ACC112 (cell line): ENCODE measurements around the gene HDAC11.
"Not testable (repeated sequence)": the region's sequence is repeated elsewhere in the genome, so short reads cannot be mapped to it uniquely, and the experiment has no call there.

Experiments
- H2AFZ ChIP-seq: fragments of 200-600 bp; sonication (generic); one replicate; pipeline ENCODE4 v1.6.0; 2017; ENCODE audit warnings: antibody characterized with exemption, low read length; ENCODE audit not compliant: unreplicated experiment
- H3K27ac ChIP-seq: fragments of 200-600 bp; sonication (generic); 2 replicates; pipeline ENCODE4 v1.5.1; 2014; ENCODE audit warnings: low read depth, mild to moderate bottlenecking, antibody characterized with exemption, low read length, moderate library complexity
- H3K27me3 ChIP-seq: fragments of 200-600 bp; sonication (generic); 2 replicates; pipeline ENCODE4 v1.6.1; 2014; ENCODE audit warnings: mild to moderate bottlenecking, antibody characterized with exemption, low read length, moderate library complexity, mixed read lengths; ENCODE audit not compliant: insufficient read depth
- H3K36me3 ChIP-seq: fragments of 200-600 bp; sonication (generic); 2 replicates; pipeline ENCODE4 v1.6.1; 2016; ENCODE audit warnings: mild to moderate bottlenecking, antibody characterized with exemption, low read length, moderate library complexity, mixed read lengths; ENCODE audit not compliant: insufficient read depth
- H3K4me1 ChIP-seq: fragments of 200-600 bp; sonication (generic); one replicate; pipeline ENCODE4 v1.6.1; 2016; ENCODE audit warnings: low read length, mixed read lengths; ENCODE audit not compliant: insufficient read depth, unreplicated experiment, control insufficient read depth
- H3K4me3 ChIP-seq: fragments of 200-600 bp; sonication (generic); 2 replicates; pipeline ENCODE4 v1.5.1; 2014; ENCODE audit warnings: mild to moderate bottlenecking, low read depth, low read length
- H3K79me2 ChIP-seq: fragments of 200-600 bp; sonication (generic); one replicate; pipeline ENCODE4 v1.6.0; 2016; ENCODE audit warnings: low read length; ENCODE audit not compliant: control insufficient read depth, unreplicated experiment, insufficient read depth

Gene HDAC11

DNA sequence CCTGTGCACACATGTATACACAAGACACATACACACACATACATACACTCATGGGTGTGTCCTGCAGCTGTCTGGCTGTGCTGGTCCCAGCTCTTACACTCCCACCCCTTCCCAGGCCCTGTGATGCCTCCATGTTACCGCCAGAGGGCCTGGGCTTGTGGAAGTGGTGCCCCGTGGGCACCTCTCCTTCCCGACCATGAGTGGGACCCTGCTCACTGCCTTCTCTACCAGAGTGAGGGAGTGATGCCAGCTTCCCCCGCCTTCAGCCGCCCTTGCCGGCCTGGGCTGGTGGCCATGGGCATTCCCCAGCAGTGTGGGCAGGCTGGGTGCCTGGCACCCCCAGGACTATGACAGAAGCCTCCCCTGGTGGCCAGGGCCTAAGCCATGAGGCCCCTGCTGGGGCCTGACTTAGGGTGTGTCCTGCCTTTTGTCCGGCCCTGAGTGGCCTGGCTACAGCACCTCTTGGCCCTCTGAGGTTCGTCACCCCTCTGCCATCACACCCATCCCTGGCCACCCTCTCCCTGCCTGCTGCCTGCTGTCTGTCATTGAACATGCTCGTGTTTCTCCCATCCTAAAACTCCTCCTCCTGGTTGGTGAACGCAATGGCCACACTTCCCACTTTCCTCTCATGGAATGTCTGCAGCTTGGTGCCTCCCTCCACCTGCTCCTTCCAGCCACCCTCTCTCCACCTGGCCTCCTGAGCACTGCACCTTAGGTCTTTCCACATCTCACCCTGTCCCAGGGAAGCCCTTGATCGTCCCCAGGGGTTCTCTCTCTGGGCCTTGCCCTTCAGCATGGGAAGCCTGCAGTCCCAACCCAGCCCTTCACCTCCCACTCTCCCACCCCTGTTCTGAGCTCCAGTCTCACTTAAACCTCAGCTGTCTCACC, 14.6 kb downstream of the HDAC11 start:
- H3K4me1 ChIP-seq = peaks cover 5% of the 10 kb centered on the region
- peaks cover 3% of the 10 kb centered on the region; the same call in 1 of the 2 replicates for H3K36me3 ChIP-seq
- H2AFZ ChIP-seq = no peak overlapping the region
- H3K4me3 ChIP-seq = no peak overlapping the region
- H3K79me2 ChIP-seq = no peaks in the 10 kb centered on the region
- H3K27ac ChIP-seq = no peak overlapping the region
- H3K27me3 ChIP-seq = no peaks in the 10 kb centered on the region

DNA sequence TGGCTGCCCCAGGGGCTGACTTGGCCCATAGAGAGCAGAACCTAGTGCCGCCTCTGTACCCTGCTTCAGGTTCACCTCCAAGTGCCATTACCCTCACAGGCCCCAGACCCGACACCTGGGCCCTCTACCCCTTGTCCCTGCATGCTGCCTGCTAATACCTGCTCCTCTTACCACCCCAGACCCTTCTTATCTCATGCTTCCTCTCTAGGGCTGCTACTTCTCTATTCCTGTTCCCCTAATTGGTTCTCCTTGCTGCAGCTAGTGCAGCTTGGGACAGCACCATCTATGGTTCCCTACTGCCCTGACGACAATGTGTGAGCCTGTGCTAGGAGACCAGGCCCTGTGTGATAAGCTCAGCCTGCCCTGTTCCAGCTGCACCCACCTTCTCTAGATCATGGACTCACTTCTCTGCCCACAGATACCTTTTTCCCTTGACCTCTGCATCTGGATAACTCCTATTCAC, 15.3 kb downstream of the HDAC11 start:
- H3K4me1 ChIP-seq = peaks cover 5% of the 10 kb centered on the region
- H3K27ac ChIP-seq = no peak overlapping the region
- H2AFZ ChIP-seq = no peak overlapping the region
- H3K79me2 ChIP-seq = no peaks in the 10 kb centered on the region
- no peak overlapping the region for H3K4me3 ChIP-seq
- H3K36me3 ChIP-seq = no peaks in the 10 kb centered on the region
- H3K27me3 ChIP-seq = no peaks in the 10 kb centered on the region

DNA sequence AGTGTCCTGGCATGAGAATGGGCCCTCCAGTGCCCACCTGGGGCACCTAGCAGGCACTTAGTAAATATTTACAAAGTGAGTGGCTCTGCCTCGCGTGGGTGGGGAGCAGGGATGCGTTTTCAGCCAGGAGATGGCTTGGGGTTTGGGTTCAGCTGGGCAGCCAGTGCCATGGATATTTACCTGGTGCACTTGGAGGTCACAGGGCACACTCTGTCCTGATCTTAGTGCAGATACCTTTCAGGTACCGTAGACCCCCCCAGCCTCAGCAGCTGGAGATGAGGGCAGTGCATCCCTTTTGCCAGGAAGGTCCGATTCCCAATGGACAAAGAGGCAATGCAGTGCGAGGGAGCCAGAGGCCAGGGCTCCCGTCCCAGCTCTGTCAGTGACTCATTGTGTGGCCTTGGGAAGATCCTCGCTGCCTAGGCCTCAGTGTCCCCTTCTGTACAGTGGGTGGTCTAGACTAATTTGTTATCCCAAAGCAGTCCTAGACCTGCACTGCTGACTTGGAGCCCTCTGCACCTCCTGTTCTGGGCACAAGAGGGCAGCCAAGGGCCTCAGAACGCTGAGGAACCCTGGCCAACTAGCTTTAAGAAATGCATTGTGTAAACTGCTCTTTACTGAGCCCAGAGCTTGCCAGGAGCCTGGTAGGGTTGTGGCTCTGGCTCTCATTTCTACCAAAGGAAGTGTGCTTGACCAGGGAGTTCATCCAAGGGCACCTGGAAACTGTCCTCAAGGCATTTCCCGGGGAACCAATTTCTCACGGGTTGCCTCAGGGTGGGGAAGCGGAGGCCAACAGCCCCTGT, 16.0 kb downstream of the HDAC11 start:
- peaks cover 5% of the 10 kb centered on the region for H3K4me1 ChIP-seq
- no peaks in the 10 kb centered on the region for H3K79me2 ChIP-seq
- H3K4me3 ChIP-seq = no peak overlapping the region
- no peak overlapping the region for H2AFZ ChIP-seq
- no peaks in the 10 kb centered on the region for H3K27me3 ChIP-seq
- no peaks in the 10 kb centered on the region for H3K36me3 ChIP-seq
- H3K27ac ChIP-seq = no peak overlapping the region

- Histone ChIP-seq H3K36me3 (no peaks in the 10 kb centered on the region), H3K27me3 (no peaks in the 10 kb centered on the region), H2AFZ (no peak overlapping the region), H3K27ac (no peak overlapping the region), H3K79me2 (no peaks in the 10 kb centered on the region), H3K4me3 (no peak overlapping the region), H3K4me1 (peaks cover 5% of the 10 kb centered on the region)
Observed at GRCh38 chr3:13496879-13497278, 16.8 kb downstream of the HDAC11 start.

DNA sequence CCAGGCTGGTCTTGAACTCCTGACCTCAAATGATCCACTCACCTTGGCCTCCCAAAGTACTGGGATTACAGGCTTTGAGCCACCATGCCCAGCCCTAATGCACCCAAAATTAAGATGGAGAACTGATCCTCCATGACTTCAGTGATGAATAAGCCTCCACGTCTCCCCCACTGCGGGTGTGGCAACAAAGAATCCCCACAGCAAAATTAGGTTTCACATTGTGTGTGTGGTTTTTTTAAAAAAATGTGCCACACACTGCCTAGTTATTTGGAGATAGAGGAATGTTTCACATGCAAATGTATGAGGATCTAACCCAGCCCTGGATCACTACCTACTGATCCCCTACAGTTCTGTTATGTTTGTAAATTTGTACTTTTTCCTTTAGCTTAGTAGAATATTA, 17.3 kb downstream of the HDAC11 start:
- Histone ChIP-seq H3K36me3 (no peaks in the 10 kb centered on the region), H3K27ac (no peak overlapping the region)

DNA sequence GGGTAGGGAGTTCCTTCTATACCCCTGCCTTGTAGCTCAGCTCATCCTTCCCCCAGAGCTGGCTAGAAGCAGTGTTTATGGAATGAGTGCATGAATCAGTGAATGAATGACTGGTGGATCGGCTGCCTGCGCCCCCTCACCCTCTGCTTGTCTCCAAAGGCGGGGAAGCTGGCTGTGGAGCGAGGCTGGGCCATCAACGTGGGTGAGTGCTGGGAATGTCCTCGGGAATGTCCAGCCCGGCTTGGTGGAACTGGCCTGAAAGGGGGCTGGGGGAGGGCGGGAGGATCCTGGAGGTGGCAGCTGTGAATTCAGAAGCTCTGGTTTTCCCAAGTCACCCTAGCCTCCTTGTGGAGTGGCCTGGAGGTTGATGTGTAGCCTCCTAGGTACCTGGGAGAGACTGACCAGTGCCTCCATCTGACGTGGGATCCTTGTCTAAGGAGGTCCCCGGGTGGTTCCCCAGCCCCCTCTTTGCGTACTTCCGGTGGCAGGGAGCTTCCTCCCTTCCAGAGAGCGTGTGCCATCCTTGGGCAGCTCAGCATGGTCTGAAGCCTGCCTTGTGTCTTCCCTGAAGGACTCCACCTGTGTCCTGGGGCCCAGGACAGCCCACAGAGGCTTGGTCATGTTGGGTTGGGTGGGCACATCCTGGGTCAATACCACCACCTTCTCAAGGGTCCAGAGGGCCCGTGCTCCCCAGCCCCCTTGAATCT, 18.4 kb downstream of the HDAC11 start:
- H3K36me3 ChIP-seq = no peaks in the 10 kb centered on the region
- H3K4me1 ChIP-seq = peaks cover 5% of the 10 kb centered on the region
- H2AFZ ChIP-seq = no peak overlapping the region
- H3K27me3 ChIP-seq = no peaks in the 10 kb centered on the region
- H3K4me3 ChIP-seq = no peak overlapping the region
- no peaks in the 10 kb centered on the region for H3K79me2 ChIP-seq
- H3K27ac ChIP-seq = no peak overlapping the region

More for the DNA sequence above, 17.3 kb downstream of the HDAC11 start:
- Histone ChIP-seq H3K4me1 (peaks cover 5% of the 10 kb centered on the region), H2AFZ (no peak overlapping the region), H3K4me3 (no peak overlapping the region), H3K27me3 (no peaks in the 10 kb centered on the region), H3K79me2 (no peaks in the 10 kb centered on the region)

DNA sequence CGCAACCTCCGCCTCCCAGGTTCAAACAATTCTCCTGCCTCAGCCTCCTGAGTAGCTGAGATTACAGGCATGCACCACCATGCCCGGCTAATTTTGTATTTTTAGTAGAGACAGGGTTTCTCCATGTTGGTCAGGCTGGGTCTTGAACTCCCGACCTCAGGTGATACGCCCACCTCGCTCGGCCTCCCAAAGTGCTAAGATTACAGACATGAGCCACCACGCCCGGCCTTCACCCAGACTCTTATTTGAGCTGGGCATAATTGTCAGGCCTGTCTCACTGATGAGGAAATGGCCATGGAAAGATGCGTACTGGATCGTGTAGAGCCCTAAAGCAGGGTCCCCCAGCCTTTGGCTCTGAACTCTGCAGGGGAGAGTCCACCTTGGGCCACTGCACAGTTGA, 19.1 kb downstream of the HDAC11 start:
- not testable (repeated sequence) for H2AFZ ChIP-seq, H3K27me3 ChIP-seq, H3K4me3 ChIP-seq, H3K4me1 ChIP-seq, H3K36me3 ChIP-seq, H3K79me2 ChIP-seq, H3K27ac ChIP-seq

GRCh38 chr3:13500133-13500885, 20.2 kb downstream of the HDAC11 start:
- Histone ChIP-seq H2AFZ (no peak overlapping the region), H3K36me3 (no peaks in the 10 kb centered on the region), H3K79me2 (no peaks in the 10 kb centered on the region), H3K4me3 (no peak overlapping the region), H3K4me1 (peaks cover 5% of the 10 kb centered on the region), H3K27ac (no peak overlapping the region), H3K27me3 (no peaks in the 10 kb centered on the region)

- no peaks in the 10 kb centered on the region for H3K27me3 ChIP-seq
- H3K27ac ChIP-seq = no peak overlapping the region
- H3K79me2 ChIP-seq = no peaks in the 10 kb centered on the region
- H3K4me1 ChIP-seq = peaks cover 5% of the 10 kb centered on the region
- H2AFZ ChIP-seq = no peak overlapping the region
- no peaks in the 10 kb centered on the region for H3K36me3 ChIP-seq
- no peak overlapping the region for H3K4me3 ChIP-seq
Observed at GRCh38 chr3:13501056-13501455, 20.9 kb downstream of the HDAC11 start.

DNA sequence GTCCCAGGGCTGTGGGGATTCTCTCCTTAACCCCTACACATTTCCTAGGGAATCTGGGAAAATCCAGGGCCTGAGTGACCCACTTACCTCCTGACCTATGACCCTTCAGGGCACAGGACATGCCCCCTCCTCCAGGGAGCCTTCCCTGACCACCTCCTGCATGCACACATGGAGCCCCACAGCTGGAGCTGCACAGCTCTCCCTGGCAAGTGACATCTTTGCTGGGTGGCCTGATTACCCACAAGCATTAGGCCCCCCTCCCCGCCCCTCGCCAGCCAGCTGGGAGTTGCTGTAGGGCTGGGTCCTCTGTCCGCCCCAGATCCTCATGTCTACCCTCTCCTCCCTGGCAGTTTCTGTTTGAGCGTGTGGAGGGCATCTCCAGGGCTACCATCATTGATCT, 21.4 kb downstream of the HDAC11 start:
- Histone ChIP-seq H2AFZ (no peak overlapping the region), H3K4me3 (no peak overlapping the region), H3K79me2 (no peaks in the 10 kb centered on the region), H3K27ac (no peak overlapping the region), H3K4me1 (peaks cover 4% of the 10 kb centered on the region), H3K27me3 (no peaks in the 10 kb centered on the region), H3K36me3 (no peaks in the 10 kb centered on the region)
